PC-9 (cell line): Measurements from ENCODE around the gene LCLAT1. TPM values are rescaled to one million over a fixed set of nuclear protein-coding genes. Genes with fewer than 3 reads are reported as not detected.

Experiments
- BruUV-seq: library from RNA; stranded (reverse); fragments of 400-500 nt; replicated peaks from 2 replicates; lab custom pipeline; 2021; lab: Mats Ljungman, UMichigan
- CTCF ChIA-PET: fragments of 300-600 bp; sonication (Branson Sonifier 250); formaldehyde crosslinking; loops from one replicate; lab custom pipeline; 2022; ENCODE audit warnings: antibody characterized with exemption; lab: Charles Lee
- POLR2A ChIA-PET: fragments of 300-600 bp; sonication (Branson Sonifier 250); formaldehyde crosslinking; loops from one replicate; lab custom pipeline; 2022; ENCODE audit warnings: antibody characterized with exemption; ENCODE audit not compliant: unreplicated experiment; lab: Charles Lee
- DNase-seq, 2 experiments: peaks; one replicate each; pipeline versions ENCODE4 v3.0.0 to v3.0.0-alpha.2; 2015 to 2022; ENCODE audit warnings: mixed read lengths in 1 of 2
- H2AFZ ChIP-seq: fragments of 200-600 bp; sonication (generic); 2 replicates; pipeline ENCODE4 v1.8.1; 2017; ENCODE audit warnings: antibody characterized with exemption
- H3F3A ChIP-seq: fragments of 200-600 bp; sonication (generic); 2 replicates; pipeline ENCODE4 v1.8.1; 2017; ENCODE audit warnings: antibody characterized with exemption, mild to moderate bottlenecking, low read depth; ENCODE audit not compliant: insufficient read depth
- H3K27ac ChIP-seq: fragments of 200-600 bp; sonication (generic); 2 replicates; pipeline ENCODE4 v1.6.1; 2016; ENCODE audit warnings: mixed run types
- H3K27me3 ChIP-seq: fragments of 200-600 bp; sonication (generic); 2 replicates; pipeline ENCODE4 v1.6.1; 2016; ENCODE audit warnings: low read depth, mixed run types; ENCODE audit not compliant: insufficient read depth
- H3K36me3 ChIP-seq: fragments of 200-600 bp; sonication (generic); 2 replicates; pipeline ENCODE4 v1.6.1; 2016; ENCODE audit warnings: low read depth, mixed run types
- H3K4me1 ChIP-seq: fragments of 200-600 bp; sonication (generic); replicated peaks from 2 replicates; pipeline ENCODE4 v1.6.1; 2016; ENCODE audit warnings: mixed run types; ENCODE audit not compliant: insufficient read depth
- H3K4me2 ChIP-seq: fragments of 200-600 bp; sonication (generic); 2 replicates; pipeline ENCODE4 v1.6.1; 2017; ENCODE audit warnings: mixed run types
- H3K4me3 ChIP-seq: fragments of 200-600 bp; sonication (generic); 2 replicates; pipeline ENCODE4 v1.6.1; 2016; ENCODE audit warnings: mixed run types
- H3K79me2 ChIP-seq: fragments of 200-600 bp; sonication (generic); 2 replicates; pipeline ENCODE4 v1.6.1; 2017; ENCODE audit warnings: low read depth, mixed run types
- H3K9me2 ChIP-seq: fragments of 200-600 bp; sonication (generic); 2 replicates; pipeline ENCODE4 v1.8.1; 2017; ENCODE audit warnings: mild to moderate bottlenecking; ENCODE audit not compliant: insufficient read depth
- H3K9me3 ChIP-seq: fragments of 200-600 bp; sonication (generic); 2 replicates; pipeline ENCODE4 v1.8.1; 2016; ENCODE audit warnings: low read depth; ENCODE audit not compliant: insufficient read depth
- H4K20me1 ChIP-seq: fragments of 200-600 bp; sonication (generic); 2 replicates; pipeline ENCODE4 v1.8.1; 2017; ENCODE audit not compliant: insufficient read depth
- EZH2 ChIP-seq: fragments of 200-600 bp; sonication (generic); IDR thresholded peaks from 2 replicates; pipeline ENCODE4 v1.8.0; 2017; ENCODE audit warnings: antibody characterized with exemption, low read depth
- intact Hi-C: fragments of 100-400 bp; cut with micrococcal nuclease; formaldehyde crosslinking; loops from one replicate; pipeline ENCODE4 v1.10.0; 2022; ENCODE audit not compliant: unreplicated experiment
- total RNA-seq: library from RNA; stranded (reverse); gene quantifications from 2 replicates; pipeline ENCODE4 v1.2.3, GENCODE V29; 2021
- TF ChIP-seq, protein P1 (sequence below): fragments of 200-600 bp; sonication (generic); conservative IDR thresholded peaks from 2 replicates; pipeline ENCODE4 v1.6.1; 2017; ENCODE audit warnings: mixed run types, antibody characterized with exemption, mild to moderate bottlenecking, moderate library complexity

LCLAT1 gene
- total RNA-seq, 1 experiment from 2014 or later = 35.7 TPM

DNA sequence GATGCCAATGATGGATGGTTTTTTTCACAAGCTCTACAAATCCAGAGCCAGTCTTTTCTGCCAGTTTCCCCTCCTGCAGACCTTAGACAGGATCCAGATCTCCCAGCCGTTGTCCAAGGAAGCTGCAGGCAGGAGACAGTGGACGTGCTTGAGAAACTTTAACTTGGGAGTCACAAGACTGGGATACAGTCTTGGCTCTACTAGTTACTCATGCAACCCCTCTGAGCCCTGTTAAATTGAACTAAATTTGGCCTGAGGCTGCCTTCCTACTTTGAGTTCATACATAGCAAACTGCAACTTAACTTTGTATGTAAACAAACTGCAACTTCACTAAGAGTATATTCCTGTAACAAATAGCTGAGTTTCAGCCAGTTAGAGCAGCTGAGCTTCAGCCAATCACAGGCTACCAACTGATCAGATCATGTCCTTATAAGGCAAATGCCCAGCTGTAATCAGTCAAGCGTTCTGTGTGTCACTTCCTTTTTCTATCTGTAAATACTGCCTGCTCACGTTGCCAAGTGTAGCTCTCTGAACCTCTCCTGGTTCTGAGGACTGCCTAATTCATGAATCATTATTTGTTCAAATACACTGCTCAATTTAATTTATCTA, 219.3 kb downstream of the LCLAT1 start:
- Histone ChIP-seq H3K4me3 (no peak overlapping the region), H3K4me1 (peaks cover 36% of the 10 kb centered on the region), H3K27me3 (no peaks in the 10 kb centered on the region), H3F3A (peaks cover 25% of the 10 kb centered on the region), H3K27ac (peak overlapping the region; percentile 75), H3K9me2 (no peaks in the 10 kb centered on the region), H3K79me2 (no peaks in the 10 kb centered on the region), H2AFZ (peak overlapping the region; percentile 24; the same call in 1 of the 2 replicates), H4K20me1 (no peaks in the 10 kb centered on the region), H3K36me3 (0 out of 2 replicates have a peak, but pooled peaks cover 4% of the 10 kb centered on the region), H3K4me2 (peak overlapping the region; percentile 25; the same call in 1 of the 2 replicates), H3K9me3 (peaks cover 50% of the 10 kb centered on the region)
- BruUV-seq = TSS peak; percentile 14
- CTCF ChIA-PET = no interaction called here
- POLR2A ChIA-PET = no interaction called here
- DNase-seq = peak in 1 of 2 experiments; percentile 93
- TF ChIP-seq, protein P1, sequence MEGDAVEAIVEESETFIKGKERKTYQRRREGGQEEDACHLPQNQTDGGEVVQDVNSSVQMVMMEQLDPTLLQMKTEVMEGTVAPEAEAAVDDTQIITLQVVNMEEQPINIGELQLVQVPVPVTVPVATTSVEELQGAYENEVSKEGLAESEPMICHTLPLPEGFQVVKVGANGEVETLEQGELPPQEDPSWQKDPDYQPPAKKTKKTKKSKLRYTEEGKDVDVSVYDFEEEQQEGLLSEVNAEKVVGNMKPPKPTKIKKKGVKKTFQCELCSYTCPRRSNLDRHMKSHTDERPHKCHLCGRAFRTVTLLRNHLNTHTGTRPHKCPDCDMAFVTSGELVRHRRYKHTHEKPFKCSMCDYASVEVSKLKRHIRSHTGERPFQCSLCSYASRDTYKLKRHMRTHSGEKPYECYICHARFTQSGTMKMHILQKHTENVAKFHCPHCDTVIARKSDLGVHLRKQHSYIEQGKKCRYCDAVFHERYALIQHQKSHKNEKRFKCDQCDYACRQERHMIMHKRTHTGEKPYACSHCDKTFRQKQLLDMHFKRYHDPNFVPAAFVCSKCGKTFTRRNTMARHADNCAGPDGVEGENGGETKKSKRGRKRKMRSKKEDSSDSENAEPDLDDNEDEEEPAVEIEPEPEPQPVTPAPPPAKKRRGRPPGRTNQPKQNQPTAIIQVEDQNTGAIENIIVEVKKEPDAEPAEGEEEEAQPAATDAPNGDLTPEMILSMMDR = no peak
- TF ChIP-seq EZH2 = no peak
- intact Hi-C loops = no loop called here

DNA sequence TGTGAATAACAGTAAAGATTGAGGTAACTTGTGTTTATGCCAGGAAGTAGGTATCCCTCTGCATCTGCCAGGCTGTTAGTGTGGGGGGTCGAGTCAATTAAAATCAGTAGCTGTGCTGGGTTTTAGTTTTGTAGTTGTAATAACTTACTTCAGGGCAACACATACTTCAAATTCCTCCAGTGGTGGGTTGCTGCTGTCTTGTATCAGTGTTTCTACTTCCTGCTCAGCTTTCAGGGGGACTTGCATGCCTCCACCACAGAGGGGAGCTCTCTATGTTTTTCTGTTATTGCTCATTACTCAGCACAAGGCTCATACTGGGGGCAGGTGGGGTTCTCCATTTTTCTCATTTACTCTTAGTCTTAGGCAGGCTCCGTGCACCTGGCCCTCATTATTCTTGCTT, 223.4 kb downstream of the LCLAT1 start:
- Histone ChIP-seq H3K4me3 (no peak overlapping the region), H3K36me3 (no peaks in the 10 kb centered on the region), H3K27me3 (no peaks in the 10 kb centered on the region), H3K9me2 (no peaks in the 10 kb centered on the region), H2AFZ (no peak overlapping the region), H3K4me1 (peaks cover 19% of the 10 kb centered on the region), H3K4me2 (no peak overlapping the region), H3K27ac (no peak overlapping the region), H3F3A (peaks cover 14% of the 10 kb centered on the region), H4K20me1 (no peaks in the 10 kb centered on the region), H3K79me2 (no peaks in the 10 kb centered on the region), H3K9me3 (peaks cover 46% of the 10 kb centered on the region)
- intact Hi-C loops = no loop called here
- no peak for DNase-seq
- CTCF ChIA-PET = no interaction called here
- BruUV-seq = no TSS peak
- POLR2A ChIA-PET = no interaction called here
- no peak for TF ChIP-seq EZH2
- TF ChIP-seq, protein P1 = no peak

DNA sequence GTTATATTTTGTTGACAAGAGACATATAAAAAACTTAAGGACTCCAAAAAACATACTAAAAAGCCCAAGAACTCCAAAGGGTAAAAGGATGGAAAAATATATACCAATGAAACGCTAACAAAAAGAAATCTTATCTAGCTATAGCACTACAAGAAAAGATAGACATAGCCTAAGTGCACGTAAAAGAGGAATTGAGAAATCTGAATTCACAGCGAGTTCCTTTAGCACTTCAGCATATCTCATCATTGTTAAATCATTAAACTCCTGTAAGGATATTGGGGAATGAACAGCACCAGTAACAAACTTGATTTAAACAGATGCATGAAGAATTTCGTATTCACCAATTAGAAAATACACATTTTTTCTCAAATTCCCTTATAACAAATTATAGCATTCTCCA, 226.1 kb downstream of the LCLAT1 start:
- intact Hi-C loops = no loop called here
- Histone ChIP-seq H3K4me1 (no peaks in the 10 kb centered on the region), H3K9me3 (peaks cover 26% of the 10 kb centered on the region), H3F3A (no peaks in the 10 kb centered on the region), H3K9me2 (no peaks in the 10 kb centered on the region), H3K4me2 (no peak overlapping the region), H3K36me3 (no peaks in the 10 kb centered on the region), H2AFZ (no peak overlapping the region), H3K4me3 (no peak overlapping the region), H4K20me1 (no peaks in the 10 kb centered on the region), H3K27me3 (no peaks in the 10 kb centered on the region), H3K79me2 (no peaks in the 10 kb centered on the region), H3K27ac (no peak overlapping the region)
- ChIA-PET POLR2A (no interaction called here), CTCF (no interaction called here)
- no peak for DNase-seq
- TF ChIP-seq, protein P1 = no peak
- TF ChIP-seq EZH2 = no peak
- no TSS peak for BruUV-seq
